SK-N-SH treated with all-trans-retinoic acid at 6 μM for 48 hours (cell line): ENCODE results near the gene FSTL3.

Experiments
- POU6F1 ChIP-seq: fragments of 250-450 bp; sonication (Bioruptor Pico); IDR thresholded peaks from 2 replicates; pipeline ENCODE4 v1.8.0; 2021; ENCODE audit warnings: low read depth, mild to moderate bottlenecking, moderate library complexity, borderline replicate concordance
- TF ChIP-seq, protein P1 (sequence below): fragments of 250-450 bp; sonication (Bioruptor Pico); IDR thresholded peaks from 2 replicates; pipeline ENCODE4 v1.5.0; 2020; ENCODE audit warnings: mild to moderate bottlenecking, moderate library complexity

- TF ChIP-seq, protein P1, sequence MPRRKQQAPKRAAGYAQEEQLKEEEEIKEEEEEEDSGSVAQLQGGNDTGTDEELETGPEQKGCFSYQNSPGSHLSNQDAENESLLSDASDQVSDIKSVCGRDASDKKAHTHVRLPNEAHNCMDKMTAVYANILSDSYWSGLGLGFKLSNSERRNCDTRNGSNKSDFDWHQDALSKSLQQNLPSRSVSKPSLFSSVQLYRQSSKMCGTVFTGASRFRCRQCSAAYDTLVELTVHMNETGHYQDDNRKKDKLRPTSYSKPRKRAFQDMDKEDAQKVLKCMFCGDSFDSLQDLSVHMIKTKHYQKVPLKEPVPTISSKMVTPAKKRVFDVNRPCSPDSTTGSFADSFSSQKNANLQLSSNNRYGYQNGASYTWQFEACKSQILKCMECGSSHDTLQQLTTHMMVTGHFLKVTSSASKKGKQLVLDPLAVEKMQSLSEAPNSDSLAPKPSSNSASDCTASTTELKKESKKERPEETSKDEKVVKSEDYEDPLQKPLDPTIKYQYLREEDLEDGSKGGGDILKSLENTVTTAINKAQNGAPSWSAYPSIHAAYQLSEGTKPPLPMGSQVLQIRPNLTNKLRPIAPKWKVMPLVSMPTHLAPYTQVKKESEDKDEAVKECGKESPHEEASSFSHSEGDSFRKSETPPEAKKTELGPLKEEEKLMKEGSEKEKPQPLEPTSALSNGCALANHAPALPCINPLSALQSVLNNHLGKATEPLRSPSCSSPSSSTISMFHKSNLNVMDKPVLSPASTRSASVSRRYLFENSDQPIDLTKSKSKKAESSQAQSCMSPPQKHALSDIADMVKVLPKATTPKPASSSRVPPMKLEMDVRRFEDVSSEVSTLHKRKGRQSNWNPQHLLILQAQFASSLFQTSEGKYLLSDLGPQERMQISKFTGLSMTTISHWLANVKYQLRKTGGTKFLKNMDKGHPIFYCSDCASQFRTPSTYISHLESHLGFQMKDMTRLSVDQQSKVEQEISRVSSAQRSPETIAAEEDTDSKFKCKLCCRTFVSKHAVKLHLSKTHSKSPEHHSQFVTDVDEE (CRISPR knock-in tag), result no peak
- no peak for TF ChIP-seq POU6F1 (CRISPR knock-in tag)
Observed at GRCh38 chr19:648305-648704, 27.9 kb upstream of the FSTL3 start.
